Esophagus squamous epithelium (tissue), 4 donors: ENCODE results near the gene SHISAL2A.

Experiments used
- POLR2A ChIP-seq, 4 donors: fragments of 450-650 bp; IDR thresholded peaks; one replicate each; pipeline ENCODE4 v1.6.1; 2017; ENCODE audit warnings: antibody characterized with exemption in 4 of 4, mild to moderate bottlenecking in 4 of 4, moderate library complexity in 3 of 4
- TF ChIP-seq, protein P1 (sequence below), 6 experiments: fragments of 450-650 bp in 4 of 6; fragments of 200-600 bp in 2 of 6; sonication (generic) in 2 of 6; IDR thresholded peaks; one replicate each; pipeline ENCODE4 v1.5.1; 2016 to 2019; ENCODE audit warnings: antibody characterized with exemption in 6 of 6, mild to moderate bottlenecking in 4 of 6, moderate library complexity in 4 of 6

DNA sequence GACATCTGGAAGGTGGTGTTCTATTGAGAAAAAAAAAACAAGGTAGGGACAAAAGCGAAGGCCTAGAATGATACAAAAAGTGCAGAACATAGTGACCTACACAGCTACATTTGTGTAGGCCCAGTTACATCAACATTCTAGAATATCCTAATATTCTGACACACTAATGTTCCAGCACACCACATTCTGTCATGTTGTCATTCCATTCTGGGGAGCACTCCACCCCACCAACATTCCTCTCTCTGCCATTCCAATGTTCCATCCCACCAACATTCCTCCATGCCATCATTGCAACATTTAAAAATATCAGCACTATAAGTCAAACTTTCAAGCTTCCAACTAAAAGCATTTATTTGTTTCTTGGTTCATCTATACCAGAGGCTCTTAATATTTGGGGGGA is 36.7 kb downstream of the SHISAL2A start:
- TF ChIP-seq, protein P1, sequence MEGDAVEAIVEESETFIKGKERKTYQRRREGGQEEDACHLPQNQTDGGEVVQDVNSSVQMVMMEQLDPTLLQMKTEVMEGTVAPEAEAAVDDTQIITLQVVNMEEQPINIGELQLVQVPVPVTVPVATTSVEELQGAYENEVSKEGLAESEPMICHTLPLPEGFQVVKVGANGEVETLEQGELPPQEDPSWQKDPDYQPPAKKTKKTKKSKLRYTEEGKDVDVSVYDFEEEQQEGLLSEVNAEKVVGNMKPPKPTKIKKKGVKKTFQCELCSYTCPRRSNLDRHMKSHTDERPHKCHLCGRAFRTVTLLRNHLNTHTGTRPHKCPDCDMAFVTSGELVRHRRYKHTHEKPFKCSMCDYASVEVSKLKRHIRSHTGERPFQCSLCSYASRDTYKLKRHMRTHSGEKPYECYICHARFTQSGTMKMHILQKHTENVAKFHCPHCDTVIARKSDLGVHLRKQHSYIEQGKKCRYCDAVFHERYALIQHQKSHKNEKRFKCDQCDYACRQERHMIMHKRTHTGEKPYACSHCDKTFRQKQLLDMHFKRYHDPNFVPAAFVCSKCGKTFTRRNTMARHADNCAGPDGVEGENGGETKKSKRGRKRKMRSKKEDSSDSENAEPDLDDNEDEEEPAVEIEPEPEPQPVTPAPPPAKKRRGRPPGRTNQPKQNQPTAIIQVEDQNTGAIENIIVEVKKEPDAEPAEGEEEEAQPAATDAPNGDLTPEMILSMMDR (IDR thresholded peaks at IDR 0.05): no peak
- TF ChIP-seq POLR2A (IDR thresholded peaks at IDR 0.05): no peak
